Mucosa of rectum (tissue), 2 donors: Measurements from ENCODE around the gene KLC3.

ENCODE experiments used
- H3K27ac ChIP-seq, 2 donors: one replicate each; pipeline ENCODE4 v1.7.0; 2013; ENCODE audit warnings: inconsistent platforms in 2 of 2, low read depth in 2 of 2, low read length in 2 of 2
- H3K27me3 ChIP-seq, 2 donors: one replicate each; pipeline ENCODE4 v1.7.0; 2013; ENCODE audit warnings: low read length in 2 of 2; ENCODE audit not compliant: control insufficient read depth in 2 of 2, insufficient read depth in 2 of 2
- H3K36me3 ChIP-seq, 2 donors: one replicate each; pipeline ENCODE4 v1.7.0; 2013; ENCODE audit warnings: low read length in 2 of 2; ENCODE audit not compliant: control insufficient read depth in 2 of 2, insufficient read depth in 2 of 2
- H3K4me1 ChIP-seq, 2 donors: one replicate each; pipeline ENCODE4 v1.7.0; 2013; ENCODE audit warnings: low read length in 2 of 2, mild to moderate bottlenecking in 1 of 2; ENCODE audit not compliant: control insufficient read depth in 2 of 2, insufficient read depth in 2 of 2
- H3K4me3 ChIP-seq, 2 donors: one replicate each; pipeline ENCODE4 v1.7.0; 2013; ENCODE audit warnings: low read length in 2 of 2
- H3K9ac ChIP-seq, 2 donors: one replicate each; pipeline ENCODE4 v1.7.0; 2013; ENCODE audit warnings: low read length in 2 of 2, low read depth in 1 of 2, mild to moderate bottlenecking in 1 of 2
- H3K9me3 ChIP-seq, 2 donors: one replicate each; pipeline ENCODE4 v1.7.0; 2013; ENCODE audit warnings: low read length in 2 of 2; ENCODE audit not compliant: control insufficient read depth in 2 of 2
- donor health status: healthy.
- donor health status: Normal muscosa, but diverticular disease.

The KLC3 gene

GRCh38 chr19:45347570-45348366, 7.2 kb downstream of the KLC3 start:
- Histone ChIP-seq H3K36me3 (peaks cover 0 to 3% of the 10 kb centered on the region in 2 donors), H3K27me3 (peaks cover 19 to 24% of the 10 kb centered on the region in 2 donors), H3K27ac (no peak overlapping the region), H3K9ac (no peak overlapping the region), H3K4me1 (no peaks in the 10 kb centered on the region), H3K4me3 (no peak overlapping the region), H3K9me3 (no peaks in the 10 kb centered on the region)

GRCh38 chr19:45348367-45349125, 8.0 kb downstream of the KLC3 start:
- H3K9ac ChIP-seq = no peak overlapping the region
- H3K27ac ChIP-seq = no peak overlapping the region
- H3K9me3 ChIP-seq = no peaks in the 10 kb centered on the region
- H3K36me3 ChIP-seq = peaks cover 0 to 8% of the 10 kb centered on the region in 2 donors
- H3K4me3 ChIP-seq = no peak overlapping the region
- peaks cover 16 to 20% of the 10 kb centered on the region in 2 donors for H3K27me3 ChIP-seq
- no peaks in the 10 kb centered on the region for H3K4me1 ChIP-seq

- Histone ChIP-seq H3K9me3 (no peaks in the 10 kb centered on the region), H3K4me3 (no peak overlapping the region), H3K4me1 (no peaks in the 10 kb centered on the region), H3K9ac (no peak overlapping the region), H3K27ac (no peak overlapping the region), H3K36me3 (peaks cover 0 to 10% of the 10 kb centered on the region in 2 donors), H3K27me3 (peaks cover 16 to 20% of the 10 kb centered on the region in 2 donors)
Observed at GRCh38 chr19:45349126-45349415, 8.5 kb downstream of the KLC3 start.

GRCh38 chr19:45349430-45349941, 8.9 kb downstream of the KLC3 start:
- Histone ChIP-seq H3K9me3 (no peaks in the 10 kb centered on the region), H3K27me3 (peaks cover 16 to 19% of the 10 kb centered on the region in 2 donors), H3K4me3 (no peak overlapping the region), H3K27ac (no peak overlapping the region), H3K9ac (no peak overlapping the region), H3K36me3 (peaks cover 0 to 13% of the 10 kb centered on the region in 2 donors), H3K4me1 (no peaks in the 10 kb centered on the region)

GRCh38 chr19:45350477-45351058, 10.0 kb downstream of the KLC3 start:
- H3K9ac ChIP-seq = no peak overlapping the region

GRCh38 chr19:45351401-45351952, 10.9 kb downstream of the KLC3 start:
- H3K4me3 ChIP-seq = no peak overlapping the region
- no peaks in the 10 kb centered on the region for H3K9me3 ChIP-seq
- H3K9ac ChIP-seq = no peak overlapping the region
- peaks cover 5 to 7% of the 10 kb centered on the region in 2 donors for H3K27me3 ChIP-seq
- no peak overlapping the region for H3K27ac ChIP-seq
- no peaks in the 10 kb centered on the region for H3K4me1 ChIP-seq
- H3K36me3 ChIP-seq = peaks cover 4 to 20% of the 10 kb centered on the region in 2 donors

More at GRCh38 chr19:45350477-45351058, 10.0 kb downstream of the KLC3 start:
- Histone ChIP-seq H3K36me3 (peaks cover under 1 to 15% of the 10 kb centered on the region in 2 donors), H3K9me3 (no peaks in the 10 kb centered on the region), H3K4me1 (no peaks in the 10 kb centered on the region), H3K4me3 (no peak overlapping the region), H3K27me3 (peaks cover 8 to 10% of the 10 kb centered on the region in 2 donors), H3K27ac (no peak overlapping the region)

GRCh38 chr19:45352062-45352461, 11.5 kb downstream of the KLC3 start:
- no peaks in the 10 kb centered on the region for H3K9me3 ChIP-seq
- H3K27ac ChIP-seq = no peak overlapping the region
- peaks cover 3% of the 10 kb centered on the region in 2 donors for H3K27me3 ChIP-seq
- H3K36me3 ChIP-seq = peaks cover 4 to 20% of the 10 kb centered on the region in 2 donors
- no peaks in the 10 kb centered on the region for H3K4me1 ChIP-seq
- H3K9ac ChIP-seq = no peak overlapping the region
- no peak overlapping the region for H3K4me3 ChIP-seq

- H3K36me3 ChIP-seq = peaks cover 4 to 20% of the 10 kb centered on the region in 2 donors
Observed at GRCh38 chr19:45352471-45352870, 11.9 kb downstream of the KLC3 start.

GRCh38 chr19:45352914-45353796, 12.6 kb downstream of the KLC3 start:
- no peaks in the 10 kb centered on the region for H3K27me3 ChIP-seq
- peaks cover 4 to 20% of the 10 kb centered on the region in 2 donors for H3K36me3 ChIP-seq
- H3K4me1 ChIP-seq = no peaks in the 10 kb centered on the region
- no peak overlapping the region for H3K4me3 ChIP-seq
- H3K9ac ChIP-seq = no peak overlapping the region
- no peak overlapping the region for H3K27ac ChIP-seq
- H3K9me3 ChIP-seq = no peaks in the 10 kb centered on the region

More at GRCh38 chr19:45352471-45352870, 11.9 kb downstream of the KLC3 start:
- H3K4me1 ChIP-seq = no peaks in the 10 kb centered on the region
- no peaks in the 10 kb centered on the region for H3K9me3 ChIP-seq
- no peak overlapping the region for H3K9ac ChIP-seq
- H3K27ac ChIP-seq = no peak overlapping the region
- H3K4me3 ChIP-seq = no peak overlapping the region
- H3K27me3 ChIP-seq = peaks cover 1 to 3% of the 10 kb centered on the region in 2 donors
